ENCODE data around the gene PLCG2. TPM values are rescaled to one million over a fixed set of nuclear protein-coding genes. Genes with fewer than 3 reads are reported as not detected.

PLCG2 gene
- total RNA-seq (2014; rRNA removed; shearing (Covaris generic)): not detected in 2 replicates
- 0.35 and 0.39 TPM in 2 replicates for polyA plus RNA-seq (2016; fragmentation: Nextera tagmentation; extraction: Ambion mirVana)

- peak within 1 kb of the TSS; percentile 62 for H3K4me3 ChIP-seq
- H3K9me3 ChIP-seq (ENCODE audit: low read depth): no peaks in the 10 kb centered on the region
- no peaks in the 10 kb centered on the region for H3K79me2 ChIP-seq (ENCODE audit: insufficient read depth)
- peaks cover 42% of the 10 kb centered on the region for H3K27me3 ChIP-seq (replicated peaks; ENCODE audit: insufficient read depth)
- WGBS, 2 experiments (ENCODE audit: low coverage in 1 of 2, low lambda C conversion rate in 2 of 2, missing lambda C conversion rate in 2 of 2): 6 to 11% methylated on average over 19 to 34 of the region's 78 CpGs
- no peak within 1 kb of the TSS for H3K27ac ChIP-seq
- no peaks in the 10 kb centered on the region for H3K9me2 ChIP-seq (ENCODE audit: insufficient read depth)
- H3K9ac ChIP-seq: no peak within 1 kb of the TSS
- no peaks in the 10 kb centered on the region for H3K4me1 ChIP-seq (ENCODE audit: insufficient read depth)
- no peaks in the 10 kb centered on the region for H3K36me3 ChIP-seq (ENCODE audit: low read depth)
- H3K4me2 ChIP-seq (ENCODE audit: unreplicated experiment): peak within 1 kb of the TSS; percentile 62
- no peaks in the 10 kb centered on the region for H3F3A ChIP-seq (ENCODE audit: insufficient read depth)
- TF ChIP-seq EZH2phosphoT487 (IDR thresholded peaks at IDR 0.05; ENCODE audit: insufficient read depth, low read depth): no peak
- TF ChIP-seq EZH2 (IDR thresholded peaks at IDR 0.05; ENCODE audit: insufficient read depth, poor library complexity, severe bottlenecking): no peak
- no peaks in the 10 kb centered on the region for H4K20me1 ChIP-seq (ENCODE audit: insufficient read depth)
- peak within 1 kb of the TSS; percentile 62 for H2AFZ ChIP-seq
- in situ Hi-C loops (cut with MboI): no loop called here
- peak; percentile 61 for DNase-seq
Measured at GRCh38 chr16:81778861-81779535, at the start of gene PLCG2. PLCG2 (plus strand) TSS chr16:81779291; CDS start chr16:81785990, 6,699 bp downstream.

GRCh38 chr16:81729451-81729850 is 49.6 kb upstream of the PLCG2 start:
- Histone ChIP-seq H3K27me3 (replicated peaks; ENCODE audit: insufficient read depth) (peaks cover 1% of the 10 kb centered on the region; the same call in 1 of the 2 replicates), H3K4me2 (ENCODE audit: unreplicated experiment) (no peak overlapping the region), H3K79me2 (ENCODE audit: insufficient read depth) (no peaks in the 10 kb centered on the region), H3K27ac (no peak overlapping the region), H3K9ac (no peak overlapping the region), H2AFZ (no peak overlapping the region), H3K9me3 (ENCODE audit: low read depth) (no peaks in the 10 kb centered on the region), H3K36me3 (ENCODE audit: low read depth) (no peaks in the 10 kb centered on the region), H3F3A (ENCODE audit: insufficient read depth) (no peaks in the 10 kb centered on the region), H3K9me2 (ENCODE audit: insufficient read depth) (no peaks in the 10 kb centered on the region), H3K4me3 (no peak overlapping the region), H3K4me1 (ENCODE audit: insufficient read depth) (no peaks in the 10 kb centered on the region), H4K20me1 (ENCODE audit: insufficient read depth) (no peaks in the 10 kb centered on the region)
- 71 to 79% methylated on average over 14 to 16 of the region's 16 CpGs for WGBS, 2 experiments (ENCODE audit: low coverage in 1 of 2, low lambda C conversion rate in 2 of 2, missing lambda C conversion rate in 2 of 2)
- no peak for TF ChIP-seq EZH2 (IDR thresholded peaks at IDR 0.05; ENCODE audit: insufficient read depth, poor library complexity, severe bottlenecking)
- TF ChIP-seq EZH2phosphoT487 (IDR thresholded peaks at IDR 0.05; ENCODE audit: insufficient read depth, low read depth): no peak
- DNase-seq: no peak
- in situ Hi-C loops (cut with MboI): loop anchor here (10.0 to 25.0 kb wide), 2 partner anchors 325 to 692 kb away; partner anchors contain the start of gene ATMIN

GRCh38 chr16:81730090-81731051 is 48.7 kb upstream of the PLCG2 start:
- no peaks in the 10 kb centered on the region; the same call in 1 of the 2 replicates for H3K27me3 ChIP-seq (replicated peaks; ENCODE audit: insufficient read depth)
- H3K9me3 ChIP-seq (ENCODE audit: low read depth): no peaks in the 10 kb centered on the region
- H3F3A ChIP-seq (ENCODE audit: insufficient read depth): no peaks in the 10 kb centered on the region
- peak overlapping the region; percentile 81 for H2AFZ ChIP-seq
- no peak overlapping the region for H3K27ac ChIP-seq
- H3K4me3 ChIP-seq: peak overlapping the region; percentile 71
- DNase-seq: peak; percentile 84
- WGBS, 2 experiments (ENCODE audit: low coverage in 1 of 2, low lambda C conversion rate in 2 of 2, missing lambda C conversion rate in 2 of 2): 7 to 9% methylated on average over 29 to 47 of the region's 47 CpGs
- peak overlapping the region; percentile 55 for H3K9ac ChIP-seq
- H3K4me2 ChIP-seq (ENCODE audit: unreplicated experiment): peak overlapping the region; percentile 83
- H3K4me1 ChIP-seq (ENCODE audit: insufficient read depth): no peaks in the 10 kb centered on the region
- in situ Hi-C loops (cut with MboI): loop anchor here (25.0 kb wide), 1 partner anchor 693 kb away; the partner anchor contains the start of gene ATMIN
- H4K20me1 ChIP-seq (ENCODE audit: insufficient read depth): no peaks in the 10 kb centered on the region
- no peaks in the 10 kb centered on the region for H3K36me3 ChIP-seq (ENCODE audit: low read depth)
- TF ChIP-seq EZH2 (IDR thresholded peaks at IDR 0.05; ENCODE audit: insufficient read depth, poor library complexity, severe bottlenecking) (no peak), EZH2phosphoT487 (IDR thresholded peaks at IDR 0.05; ENCODE audit: insufficient read depth, low read depth) (no peak)
- H3K79me2 ChIP-seq (ENCODE audit: insufficient read depth): no peaks in the 10 kb centered on the region
- no peaks in the 10 kb centered on the region for H3K9me2 ChIP-seq (ENCODE audit: insufficient read depth)

- 83% methylated on average over 8 of the region's 8 CpGs for WGBS, 2 experiments (ENCODE audit: low coverage in 1 of 2, low lambda C conversion rate in 2 of 2, missing lambda C conversion rate in 2 of 2)
- no peaks in the 10 kb centered on the region for H3F3A ChIP-seq (ENCODE audit: insufficient read depth)
- DNase-seq: no peak
- H3K27me3 ChIP-seq (replicated peaks; ENCODE audit: insufficient read depth): no peaks in the 10 kb centered on the region; the same call in 1 of the 2 replicates
- H3K4me3 ChIP-seq: no peak overlapping the region
- H3K9me2 ChIP-seq (ENCODE audit: insufficient read depth): no peaks in the 10 kb centered on the region
- H3K79me2 ChIP-seq (ENCODE audit: insufficient read depth): no peaks in the 10 kb centered on the region
- H3K4me1 ChIP-seq (ENCODE audit: insufficient read depth): no peaks in the 10 kb centered on the region
- in situ Hi-C loops (cut with MboI): loop anchor here (25.0 kb wide), 1 partner anchor 694 kb away; the partner anchor contains the start of gene ATMIN
- no peaks in the 10 kb centered on the region for H3K36me3 ChIP-seq (ENCODE audit: low read depth)
- H2AFZ ChIP-seq: no peak overlapping the region
- TF ChIP-seq EZH2phosphoT487 (IDR thresholded peaks at IDR 0.05; ENCODE audit: insufficient read depth, low read depth) (no peak), EZH2 (IDR thresholded peaks at IDR 0.05; ENCODE audit: insufficient read depth, poor library complexity, severe bottlenecking) (no peak)
- no peak overlapping the region for H3K9ac ChIP-seq
- no peak overlapping the region for H3K4me2 ChIP-seq (ENCODE audit: unreplicated experiment)
- H3K27ac ChIP-seq: no peak overlapping the region
- H3K9me3 ChIP-seq (ENCODE audit: low read depth): no peaks in the 10 kb centered on the region
- H4K20me1 ChIP-seq (ENCODE audit: insufficient read depth): no peaks in the 10 kb centered on the region
Measured at GRCh38 chr16:81731649-81732048, 47.4 kb upstream of the PLCG2 start.

Measured in GM23248 (cell line).